Measurements from ENCODE around the gene ELOB.

Gene ELOB

DNA sequence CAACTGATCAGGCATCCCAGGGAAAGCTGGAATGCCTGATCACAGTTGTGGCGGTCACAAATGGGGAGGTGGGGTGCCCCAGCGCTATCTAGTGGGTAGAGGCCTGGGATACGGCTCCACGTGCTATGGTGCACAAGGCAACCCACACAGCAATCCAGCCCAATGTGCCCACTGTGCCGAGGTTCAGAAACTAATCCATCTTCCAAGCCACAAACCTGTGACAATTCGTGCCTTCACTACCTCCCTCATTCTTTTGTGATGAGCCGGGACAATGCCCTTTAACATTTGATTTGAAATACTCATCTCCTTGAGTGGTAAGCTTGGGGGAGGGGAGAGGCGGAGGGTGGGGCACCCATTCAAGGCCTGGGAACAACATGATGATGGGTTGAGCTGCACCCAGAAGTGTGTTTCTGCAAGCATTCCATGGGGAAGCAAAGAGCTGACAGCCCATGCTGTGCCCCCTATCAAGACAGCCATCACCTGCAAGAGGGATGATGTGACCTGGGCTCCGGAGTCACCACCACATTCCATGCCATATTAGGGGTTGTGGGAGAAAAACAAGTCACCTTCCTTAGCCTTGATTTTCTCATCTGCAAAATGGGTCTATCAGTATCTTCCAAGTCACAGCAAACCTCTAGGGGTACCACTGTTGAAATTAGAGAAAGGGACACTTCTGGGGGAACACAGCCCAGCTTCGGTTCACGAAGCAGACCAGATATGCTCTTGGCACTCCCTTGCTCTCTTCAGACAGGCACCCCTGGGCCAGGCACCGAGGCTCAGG is 3.7 kb downstream of the ELOB start (continued):
- TF ChIP-seq OSR1 (CRISPR knock-in tag; IDR thresholded peaks at IDR 0.05) (no peak), SNAI2 (CRISPR knock-in tag; IDR thresholded peaks at IDR 0.05) (no peak), ZNF70 (CRISPR knock-in tag; IDR thresholded peaks at IDR 0.05) (no peak)
- TF ChIP-seq, protein P1, sequence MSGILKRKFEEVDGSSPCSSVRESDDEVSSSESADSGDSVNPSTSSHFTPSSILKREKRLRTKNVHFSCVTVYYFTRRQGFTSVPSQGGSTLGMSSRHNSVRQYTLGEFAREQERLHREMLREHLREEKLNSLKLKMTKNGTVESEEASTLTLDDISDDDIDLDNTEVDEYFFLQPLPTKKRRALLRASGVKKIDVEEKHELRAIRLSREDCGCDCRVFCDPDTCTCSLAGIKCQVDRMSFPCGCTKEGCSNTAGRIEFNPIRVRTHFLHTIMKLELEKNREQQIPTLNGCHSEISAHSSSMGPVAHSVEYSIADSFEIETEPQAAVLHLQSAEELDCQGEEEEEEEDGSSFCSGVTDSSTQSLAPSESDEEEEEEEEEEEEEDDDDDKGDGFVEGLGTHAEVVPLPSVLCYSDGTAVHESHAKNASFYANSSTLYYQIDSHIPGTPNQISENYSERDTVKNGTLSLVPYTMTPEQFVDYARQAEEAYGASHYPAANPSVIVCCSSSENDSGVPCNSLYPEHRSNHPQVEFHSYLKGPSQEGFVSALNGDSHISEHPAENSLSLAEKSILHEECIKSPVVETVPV (CRISPR knock-in tag; IDR thresholded peaks at IDR 0.05): no peak

DNA sequence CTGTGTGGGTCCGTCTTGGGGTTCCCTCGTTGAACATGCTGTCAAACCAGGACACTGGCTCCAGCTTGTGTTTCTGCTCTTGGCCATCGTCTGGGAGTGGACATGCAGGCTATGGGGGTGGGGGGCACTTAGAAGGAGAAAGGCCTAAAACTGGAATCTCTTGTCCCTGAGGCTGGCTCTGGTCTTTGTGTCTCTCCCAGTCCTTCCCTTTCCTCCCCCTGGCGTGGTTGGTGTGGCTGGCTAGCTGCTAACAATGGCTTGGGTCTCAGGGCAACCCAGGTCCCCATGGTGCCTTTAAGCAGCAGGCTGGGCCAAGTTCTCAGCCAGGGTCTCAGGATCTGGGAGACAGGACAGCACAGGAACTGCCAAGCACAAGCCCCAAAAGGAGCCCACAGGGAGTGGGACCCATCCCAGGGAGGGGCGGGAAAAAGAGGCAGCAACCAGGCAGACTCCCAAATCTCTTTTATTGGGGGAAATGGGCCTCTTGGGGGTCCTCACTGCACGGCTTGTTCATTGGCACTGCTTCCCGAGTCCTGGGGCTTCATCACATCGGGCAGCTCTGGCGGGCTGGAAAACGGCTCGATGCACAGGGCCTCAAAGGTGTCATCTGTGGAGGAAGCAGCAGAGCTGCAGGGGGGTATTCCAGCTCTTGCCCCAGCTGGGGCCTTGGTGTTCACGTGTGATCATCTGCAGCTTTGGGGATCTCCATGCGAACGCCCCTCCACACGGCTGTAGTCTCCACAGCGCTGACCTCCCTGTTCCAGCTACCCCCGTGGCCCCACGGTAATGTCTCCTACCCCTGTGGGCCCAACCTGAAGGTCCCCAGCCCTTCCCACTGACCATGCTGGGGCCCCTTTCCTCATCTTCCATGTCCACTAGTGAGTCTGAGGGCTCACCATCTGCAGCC is 5.3 kb downstream of the ELOB start:
- no peak for ATAC-seq

More for the DNA sequence above, 5.3 kb downstream of the ELOB start:
- no peak for TF ChIP-seq TOX (CRISPR knock-in tag; IDR thresholded peaks at IDR 0.05; ENCODE audit: borderline replicate concordance)
- no peak for TF ChIP-seq TCF4 (CRISPR knock-in tag; IDR thresholded peaks at IDR 0.05; ENCODE audit: borderline replicate concordance)
- no peak for TF ChIP-seq ZNF8 (CRISPR knock-in tag; IDR thresholded peaks at IDR 0.05)
- TF ChIP-seq ZFP30 (CRISPR knock-in tag; IDR thresholded peaks at IDR 0.05): no peak
- no peak for TF ChIP-seq BACH2 (CRISPR knock-in tag; IDR thresholded peaks at IDR 0.05; ENCODE audit: borderline replicate concordance)
- TF ChIP-seq ZFP3 (CRISPR knock-in tag; IDR thresholded peaks at IDR 0.05): no peak
- TF ChIP-seq, protein P1 (CRISPR knock-in tag; IDR thresholded peaks at IDR 0.05): no peak
- no peak for TF ChIP-seq PPARA (CRISPR knock-in tag; IDR thresholded peaks at IDR 0.05; ENCODE audit: borderline replicate concordance)
- TF ChIP-seq, protein P2, sequence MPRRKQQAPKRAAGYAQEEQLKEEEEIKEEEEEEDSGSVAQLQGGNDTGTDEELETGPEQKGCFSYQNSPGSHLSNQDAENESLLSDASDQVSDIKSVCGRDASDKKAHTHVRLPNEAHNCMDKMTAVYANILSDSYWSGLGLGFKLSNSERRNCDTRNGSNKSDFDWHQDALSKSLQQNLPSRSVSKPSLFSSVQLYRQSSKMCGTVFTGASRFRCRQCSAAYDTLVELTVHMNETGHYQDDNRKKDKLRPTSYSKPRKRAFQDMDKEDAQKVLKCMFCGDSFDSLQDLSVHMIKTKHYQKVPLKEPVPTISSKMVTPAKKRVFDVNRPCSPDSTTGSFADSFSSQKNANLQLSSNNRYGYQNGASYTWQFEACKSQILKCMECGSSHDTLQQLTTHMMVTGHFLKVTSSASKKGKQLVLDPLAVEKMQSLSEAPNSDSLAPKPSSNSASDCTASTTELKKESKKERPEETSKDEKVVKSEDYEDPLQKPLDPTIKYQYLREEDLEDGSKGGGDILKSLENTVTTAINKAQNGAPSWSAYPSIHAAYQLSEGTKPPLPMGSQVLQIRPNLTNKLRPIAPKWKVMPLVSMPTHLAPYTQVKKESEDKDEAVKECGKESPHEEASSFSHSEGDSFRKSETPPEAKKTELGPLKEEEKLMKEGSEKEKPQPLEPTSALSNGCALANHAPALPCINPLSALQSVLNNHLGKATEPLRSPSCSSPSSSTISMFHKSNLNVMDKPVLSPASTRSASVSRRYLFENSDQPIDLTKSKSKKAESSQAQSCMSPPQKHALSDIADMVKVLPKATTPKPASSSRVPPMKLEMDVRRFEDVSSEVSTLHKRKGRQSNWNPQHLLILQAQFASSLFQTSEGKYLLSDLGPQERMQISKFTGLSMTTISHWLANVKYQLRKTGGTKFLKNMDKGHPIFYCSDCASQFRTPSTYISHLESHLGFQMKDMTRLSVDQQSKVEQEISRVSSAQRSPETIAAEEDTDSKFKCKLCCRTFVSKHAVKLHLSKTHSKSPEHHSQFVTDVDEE (CRISPR knock-in tag; IDR thresholded peaks at IDR 0.05): no peak
- TF ChIP-seq ZNF565 (CRISPR knock-in tag; conservative IDR thresholded peaks at IDR 0.05; ENCODE audit: low read depth): no peak
- no peak for TF ChIP-seq ZNF70 (CRISPR knock-in tag; IDR thresholded peaks at IDR 0.05)
- TF ChIP-seq, protein P3, sequence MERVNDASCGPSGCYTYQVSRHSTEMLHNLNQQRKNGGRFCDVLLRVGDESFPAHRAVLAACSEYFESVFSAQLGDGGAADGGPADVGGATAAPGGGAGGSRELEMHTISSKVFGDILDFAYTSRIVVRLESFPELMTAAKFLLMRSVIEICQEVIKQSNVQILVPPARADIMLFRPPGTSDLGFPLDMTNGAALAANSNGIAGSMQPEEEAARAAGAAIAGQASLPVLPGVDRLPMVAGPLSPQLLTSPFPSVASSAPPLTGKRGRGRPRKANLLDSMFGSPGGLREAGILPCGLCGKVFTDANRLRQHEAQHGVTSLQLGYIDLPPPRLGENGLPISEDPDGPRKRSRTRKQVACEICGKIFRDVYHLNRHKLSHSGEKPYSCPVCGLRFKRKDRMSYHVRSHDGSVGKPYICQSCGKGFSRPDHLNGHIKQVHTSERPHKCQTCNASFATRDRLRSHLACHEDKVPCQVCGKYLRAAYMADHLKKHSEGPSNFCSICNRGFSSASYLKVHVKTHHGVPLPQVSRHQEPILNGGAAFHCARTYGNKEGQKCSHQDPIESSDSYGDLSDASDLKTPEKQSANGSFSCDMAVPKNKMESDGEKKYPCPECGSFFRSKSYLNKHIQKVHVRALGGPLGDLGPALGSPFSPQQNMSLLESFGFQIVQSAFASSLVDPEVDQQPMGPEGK (CRISPR knock-in tag; IDR thresholded peaks at IDR 0.05; ENCODE audit: borderline replicate concordance): no peak
- no peak for TF ChIP-seq ESRRG (CRISPR knock-in tag; IDR thresholded peaks at IDR 0.05)
- no peak for TF ChIP-seq CSDC2 (CRISPR knock-in tag; IDR thresholded peaks at IDR 0.05)
- TF ChIP-seq, protein P4, sequence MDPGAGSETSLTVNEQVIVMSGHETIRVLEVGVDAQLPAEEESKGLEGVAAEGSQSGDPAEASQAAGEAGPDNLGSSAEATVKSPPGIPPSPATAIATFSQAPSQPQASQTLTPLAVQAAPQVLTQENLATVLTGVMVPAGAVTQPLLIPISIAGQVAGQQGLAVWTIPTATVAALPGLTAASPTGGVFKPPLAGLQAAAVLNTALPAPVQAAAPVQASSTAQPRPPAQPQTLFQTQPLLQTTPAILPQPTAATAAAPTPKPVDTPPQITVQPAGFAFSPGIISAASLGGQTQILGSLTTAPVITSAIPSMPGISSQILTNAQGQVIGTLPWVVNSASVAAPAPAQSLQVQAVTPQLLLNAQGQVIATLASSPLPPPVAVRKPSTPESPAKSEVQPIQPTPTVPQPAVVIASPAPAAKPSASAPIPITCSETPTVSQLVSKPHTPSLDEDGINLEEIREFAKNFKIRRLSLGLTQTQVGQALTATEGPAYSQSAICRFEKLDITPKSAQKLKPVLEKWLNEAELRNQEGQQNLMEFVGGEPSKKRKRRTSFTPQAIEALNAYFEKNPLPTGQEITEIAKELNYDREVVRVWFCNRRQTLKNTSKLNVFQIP (CRISPR knock-in tag; IDR thresholded peaks at IDR 0.05; ENCODE audit: borderline replicate concordance, low read depth): no peak
- TF ChIP-seq ZC3H10 (CRISPR knock-in tag; IDR thresholded peaks at IDR 0.05): no peak
- no peak for TF ChIP-seq SNAI2 (CRISPR knock-in tag; IDR thresholded peaks at IDR 0.05)
- TF ChIP-seq ISL1 (CRISPR knock-in tag; IDR thresholded peaks at IDR 0.05): no peak
- no peak for TF ChIP-seq RARB (CRISPR knock-in tag; IDR thresholded peaks at IDR 0.05)
